Adrenal gland (tissue), 12 donors: ENCODE data around the gene FILIP1. TPM values are rescaled to one million over a fixed set of nuclear protein-coding genes. Genes with fewer than 3 reads are reported as not detected.

ENCODE experiments used
- DNase-seq, 7 donors: peaks; one replicate each; pipeline ENCODE4 v3.0.0-alpha.2; 2019 to 2020
- H3K27ac ChIP-seq, 5 donors: fragments of 200-600 bp; sonication (generic) in 4 of 5; 1 replicate in 3 of 5; 2 replicates in 2 of 5; pipeline versions ENCODE4 v1.5.1 to v1.8.0; 2016 to 2020; ENCODE audit warnings: mild to moderate bottlenecking in 1 of 5
- H3K27me3 ChIP-seq: fragments of 200-600 bp; 2 replicates; pipeline ENCODE4 v1.8.0; 2021
- H3K36me3 ChIP-seq, 2 donors: fragments of 200-600 bp; replicated peaks in 1 of 2; 1 replicate in 1 of 2; 2 replicates in 1 of 2; pipeline versions ENCODE4 v1.5.1 to v1.8.0; 2018 to 2022
- H3K4me1 ChIP-seq, 2 donors: fragments of 200-600 bp; replicated peaks in 1 of 2; 1 replicate in 1 of 2; 2 replicates in 1 of 2; pipeline versions ENCODE4 v1.5.1 to v1.8.0; 2018 to 2021
- H3K4me3 ChIP-seq, 4 donors: fragments of 200-600 bp; sonication (generic) in 3 of 4; one replicate each; pipeline ENCODE4 v1.5.1; 2016 to 2018
- H3K9me3 ChIP-seq, 3 donors: fragments of 200-600 bp; sonication (generic) in 1 of 3; replicated peaks in 1 of 3; 1 replicate in 2 of 3; 2 replicates in 1 of 3; pipeline versions ENCODE4 v1.5.1 to v1.8.0; 2016 to 2021
- POLR2A ChIP-seq, 2 donors: fragments of 450-650 bp; IDR thresholded peaks; one replicate each; pipeline ENCODE4 v1.6.1; 2017; ENCODE audit warnings: antibody characterized with exemption in 2 of 2, mild to moderate bottlenecking in 2 of 2, moderate library complexity in 1 of 2
- WGBS, 4 donors: extraction: QIAGEN DNeasy Blood & Tissue Kit in 2 of 4; methylation state at CpG; one replicate each; pipeline versions ENCODE4 v1.1.5 to v1.1.7; 2013 to 2017; 5-methylcytosine and 5-hydroxymethylcytosine counted together
- intact Hi-C, 2 donors: fragments of 100-400 bp; cut with DNase I; formaldehyde crosslinking; loops; one replicate each; pipeline versions ENCODE4 v1.14.1 to v1.15.0; 2022 to 2023
- polyA plus RNA-seq, 3 donors: library from polyadenylated mRNA; stranded (reverse); fragments of 200-250 nt in 2 of 3; fragments of 350-450 nt in 1 of 3; fragmentation: Illumina TruSeq in 1 of 3; extraction: RNeasy Lipid Tissue Mini Kit (QIAGEN cat#74804) in 1 of 3; gene quantifications; one replicate each; pipeline ENCODE4 v1.2.3, GENCODE V29; 2013 to 2014
- total RNA-seq, 9 donors: library from RNA; depleted of rRNA in 4 of 9; stranded (reverse); fragments of >200 nt in 4 of 9; fragments of 120-200 nt in 1 of 9; fragmentation: NEBNext Ultra II Directional in 1 of 9; extraction: Animal tissue kit (Norgen Biotek cat#: 25700) in 1 of 9; gene quantifications; one replicate each; pipeline versions ENCODE4 v1.1.0 to v1.2.4, GENCODE V29; 2013 to 2023
- TF ChIP-seq, protein P1 (sequence below), 6 experiments: fragments of 450-650 bp in 4 of 6; fragments of 200-600 bp in 2 of 6; sonication (generic) in 1 of 6; IDR thresholded peaks; 1 replicate in 5 of 6; 2 replicates in 1 of 6; pipeline versions ENCODE4 v1.5.1 to v1.8.0; 2016 to 2021; ENCODE audit warnings: antibody characterized with exemption in 6 of 6, mild to moderate bottlenecking in 2 of 6, moderate library complexity in 1 of 6
- donor health status: healthy with polysubstance abuse.
- donor health status: Bipolar disorder and iron deficiency.
- donor health status: DM: yes; HTN: yes; CAD: no.
- donor health status: DM: no; HTN: no; CAD: no.
- donor health status: DM: no; HTN: no; CAD: no.
- donor health status: DM: yes; HTN: yes; CAD: no.

Gene FILIP1
- total and polyA plus RNA-seq, 12 donors = 0.94 to 8.0 (median 2.3) TPM

GRCh38 chr6:75391276-75391675 is 102.3 kb downstream of the FILIP1 start:
- intact Hi-C loops = no loop called here

GRCh38 chr6:75386050-75386770 is 107.4 kb downstream of the FILIP1 start:
- Histone ChIP-seq H3K4me1 (no peaks in the 10 kb centered on the region), H3K4me3 (no peak overlapping the region), H3K27me3 (no peaks in the 10 kb centered on the region), H3K36me3 (no peaks in the 10 kb centered on the region), H3K9me3 (no peaks in the 10 kb centered on the region), H3K27ac (no peak overlapping the region)
- DNase-seq = no peak
- 84 to 90% (median 89%) methylated on average over 8 of the region's 8 CpGs for WGBS, 4 donors
- intact Hi-C loops = no loop called here
- no peak for TF ChIP-seq POLR2A (IDR thresholded peaks at IDR 0.05)
- TF ChIP-seq, protein P1, sequence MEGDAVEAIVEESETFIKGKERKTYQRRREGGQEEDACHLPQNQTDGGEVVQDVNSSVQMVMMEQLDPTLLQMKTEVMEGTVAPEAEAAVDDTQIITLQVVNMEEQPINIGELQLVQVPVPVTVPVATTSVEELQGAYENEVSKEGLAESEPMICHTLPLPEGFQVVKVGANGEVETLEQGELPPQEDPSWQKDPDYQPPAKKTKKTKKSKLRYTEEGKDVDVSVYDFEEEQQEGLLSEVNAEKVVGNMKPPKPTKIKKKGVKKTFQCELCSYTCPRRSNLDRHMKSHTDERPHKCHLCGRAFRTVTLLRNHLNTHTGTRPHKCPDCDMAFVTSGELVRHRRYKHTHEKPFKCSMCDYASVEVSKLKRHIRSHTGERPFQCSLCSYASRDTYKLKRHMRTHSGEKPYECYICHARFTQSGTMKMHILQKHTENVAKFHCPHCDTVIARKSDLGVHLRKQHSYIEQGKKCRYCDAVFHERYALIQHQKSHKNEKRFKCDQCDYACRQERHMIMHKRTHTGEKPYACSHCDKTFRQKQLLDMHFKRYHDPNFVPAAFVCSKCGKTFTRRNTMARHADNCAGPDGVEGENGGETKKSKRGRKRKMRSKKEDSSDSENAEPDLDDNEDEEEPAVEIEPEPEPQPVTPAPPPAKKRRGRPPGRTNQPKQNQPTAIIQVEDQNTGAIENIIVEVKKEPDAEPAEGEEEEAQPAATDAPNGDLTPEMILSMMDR (IDR thresholded peaks at IDR 0.05) = no peak

More at GRCh38 chr6:75391276-75391675, 102.3 kb downstream of the FILIP1 start:
- Histone ChIP-seq H3K27ac (no peak overlapping the region), H3K4me1 (no peaks in the 10 kb centered on the region), H3K9me3 (no peaks in the 10 kb centered on the region), H3K4me3 (no peak overlapping the region), H3K27me3 (no peaks in the 10 kb centered on the region), H3K36me3 (no peaks in the 10 kb centered on the region)
- no peak for DNase-seq
- WGBS, 4 donors = 62 to 67% (median 66%) methylated on average over 1 of the region's 1 CpG
- TF ChIP-seq, protein P1 (IDR thresholded peaks at IDR 0.05) = no peak
- no peak for TF ChIP-seq POLR2A (IDR thresholded peaks at IDR 0.05)

- intact Hi-C loops = no loop called here
- no peaks in the 10 kb centered on the region for H3K4me1 ChIP-seq
- DNase-seq = no peak
- no peak overlapping the region for H3K4me3 ChIP-seq
- TF ChIP-seq, protein P1 (IDR thresholded peaks at IDR 0.05) = no peak
- no peak for TF ChIP-seq POLR2A (IDR thresholded peaks at IDR 0.05)
- H3K36me3 ChIP-seq = no peaks in the 10 kb centered on the region
- H3K27me3 ChIP-seq = no peaks in the 10 kb centered on the region
- H3K9me3 ChIP-seq = no peaks in the 10 kb centered on the region
- no peak overlapping the region for H3K27ac ChIP-seq
Measured at GRCh38 chr6:75384116-75384515, 109.5 kb downstream of the FILIP1 start.

- H3K27me3 ChIP-seq = no peaks in the 10 kb centered on the region
- no peaks in the 10 kb centered on the region for H3K9me3 ChIP-seq
- DNase-seq = no peak
- H3K27ac ChIP-seq = no peak overlapping the region
- 23 to 54% (median 33%) methylated on average over 2 of the region's 2 CpGs for WGBS, 4 donors
- intact Hi-C loops = no loop called here
- TF ChIP-seq, protein P1 (IDR thresholded peaks at IDR 0.05) = no peak
- no peak for TF ChIP-seq POLR2A (IDR thresholded peaks at IDR 0.05)
- no peaks in the 10 kb centered on the region for H3K36me3 ChIP-seq
- no peaks in the 10 kb centered on the region for H3K4me1 ChIP-seq
- H3K4me3 ChIP-seq = no peak overlapping the region
Measured at GRCh38 chr6:75382634-75382900, 111.0 kb downstream of the FILIP1 start.
